Fibroblast of villous mesenchyme (primary cell): Measurements from ENCODE around the gene KLK6. TPM values are rescaled to one million over a fixed set of nuclear protein-coding genes. Genes with fewer than 3 reads are reported as not detected.

Experiments
- DNase-seq: peaks from one replicate; pipeline ENCODE4 v3.0.0-alpha.2; 2010; ENCODE audit warnings: low read depth
- H3K4me3 ChIP-seq: 2 replicates; pipeline ENCODE4 v1.5.1; 2011; ENCODE audit warnings: low read depth, mild to moderate bottlenecking, low read length
- total RNA-seq: library from RNA; depleted of rRNA; stranded (reverse); fragments of >200 nt; gene quantifications from 2 replicates; pipeline ENCODE4 v1.2.3, GENCODE V29; 2012
- TF ChIP-seq, protein P1 (sequence below): IDR thresholded peaks from 2 replicates; pipeline ENCODE4 v1.5.1; 2012; ENCODE audit warnings: low read depth, mild to moderate bottlenecking, low read length; ENCODE audit not compliant: insufficient read depth

Gene KLK6
- total RNA-seq = not detected in 2 replicates

DNA sequence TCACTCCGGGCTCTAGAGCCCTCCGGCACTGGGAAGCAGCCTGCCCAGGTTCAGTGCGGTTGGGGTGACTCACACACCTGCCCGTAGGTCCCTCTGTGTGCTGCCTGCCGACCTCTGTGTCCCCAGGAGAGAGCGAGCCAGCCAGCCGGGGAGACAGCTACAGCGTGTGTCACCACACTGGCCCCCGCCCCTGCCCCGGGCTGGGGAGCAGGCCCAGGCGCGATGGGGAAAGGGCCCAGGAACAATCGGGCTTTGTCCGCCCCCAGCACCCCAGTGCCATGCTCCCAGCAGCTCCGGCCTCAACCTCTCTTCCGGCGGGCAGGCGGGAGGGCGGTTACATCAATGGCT is at the start of gene KLK6:
Gene KLK6, minus strand, starts transcription at position 179 of the 348 bp plus-strand sequence. CDS start 1,487 bp downstream, outside the sequence.
- TF ChIP-seq, protein P1, sequence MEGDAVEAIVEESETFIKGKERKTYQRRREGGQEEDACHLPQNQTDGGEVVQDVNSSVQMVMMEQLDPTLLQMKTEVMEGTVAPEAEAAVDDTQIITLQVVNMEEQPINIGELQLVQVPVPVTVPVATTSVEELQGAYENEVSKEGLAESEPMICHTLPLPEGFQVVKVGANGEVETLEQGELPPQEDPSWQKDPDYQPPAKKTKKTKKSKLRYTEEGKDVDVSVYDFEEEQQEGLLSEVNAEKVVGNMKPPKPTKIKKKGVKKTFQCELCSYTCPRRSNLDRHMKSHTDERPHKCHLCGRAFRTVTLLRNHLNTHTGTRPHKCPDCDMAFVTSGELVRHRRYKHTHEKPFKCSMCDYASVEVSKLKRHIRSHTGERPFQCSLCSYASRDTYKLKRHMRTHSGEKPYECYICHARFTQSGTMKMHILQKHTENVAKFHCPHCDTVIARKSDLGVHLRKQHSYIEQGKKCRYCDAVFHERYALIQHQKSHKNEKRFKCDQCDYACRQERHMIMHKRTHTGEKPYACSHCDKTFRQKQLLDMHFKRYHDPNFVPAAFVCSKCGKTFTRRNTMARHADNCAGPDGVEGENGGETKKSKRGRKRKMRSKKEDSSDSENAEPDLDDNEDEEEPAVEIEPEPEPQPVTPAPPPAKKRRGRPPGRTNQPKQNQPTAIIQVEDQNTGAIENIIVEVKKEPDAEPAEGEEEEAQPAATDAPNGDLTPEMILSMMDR = no peak

DNA sequence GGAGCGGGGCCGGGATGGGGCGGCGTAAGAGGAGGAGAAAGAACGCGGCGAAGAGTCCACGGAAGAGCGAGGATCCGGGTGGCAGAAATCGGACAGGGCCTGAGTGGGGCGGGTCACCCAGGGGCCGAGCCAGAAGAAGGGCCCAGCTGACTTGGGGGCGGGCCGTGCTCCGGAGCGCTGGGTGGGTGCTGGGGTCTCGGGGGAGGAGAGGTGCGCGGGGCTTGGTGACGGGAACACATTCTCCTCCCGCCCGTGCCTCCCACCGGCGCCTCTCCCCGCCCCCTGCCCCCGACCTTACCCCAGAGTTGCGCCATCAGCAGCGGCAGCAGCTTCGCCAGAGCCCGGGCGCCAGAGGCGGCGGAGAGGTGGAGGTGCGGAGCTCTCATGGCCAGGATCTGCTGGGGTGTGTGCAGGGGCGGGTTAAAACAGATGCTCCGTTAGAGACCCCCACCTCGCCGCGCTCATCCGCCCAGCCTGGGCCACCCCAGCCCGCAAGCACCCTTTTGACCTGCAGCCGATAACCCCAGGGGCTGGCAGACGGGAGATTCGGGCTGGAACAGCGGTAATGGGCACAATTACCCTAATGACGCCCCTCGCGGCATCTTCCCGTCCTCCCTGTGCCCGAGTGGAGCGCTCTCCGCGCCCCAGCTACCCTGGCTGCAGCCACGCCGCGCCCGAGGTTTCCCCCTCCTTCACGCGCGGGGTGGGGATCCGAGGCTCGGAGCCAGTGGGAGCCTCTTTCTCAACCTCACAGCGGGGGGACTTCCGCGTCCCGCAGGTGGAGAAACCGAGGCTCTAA is 49.6 kb upstream of the KLK6 start:
- TF ChIP-seq, protein P1 = no peak
- no peak overlapping the region for H3K4me3 ChIP-seq
- no peak for DNase-seq

More for the DNA sequence above, at the start of gene KLK6:
- H3K4me3 ChIP-seq = no peak within 1 kb of the TSS
- DNase-seq = no peak

DNA sequence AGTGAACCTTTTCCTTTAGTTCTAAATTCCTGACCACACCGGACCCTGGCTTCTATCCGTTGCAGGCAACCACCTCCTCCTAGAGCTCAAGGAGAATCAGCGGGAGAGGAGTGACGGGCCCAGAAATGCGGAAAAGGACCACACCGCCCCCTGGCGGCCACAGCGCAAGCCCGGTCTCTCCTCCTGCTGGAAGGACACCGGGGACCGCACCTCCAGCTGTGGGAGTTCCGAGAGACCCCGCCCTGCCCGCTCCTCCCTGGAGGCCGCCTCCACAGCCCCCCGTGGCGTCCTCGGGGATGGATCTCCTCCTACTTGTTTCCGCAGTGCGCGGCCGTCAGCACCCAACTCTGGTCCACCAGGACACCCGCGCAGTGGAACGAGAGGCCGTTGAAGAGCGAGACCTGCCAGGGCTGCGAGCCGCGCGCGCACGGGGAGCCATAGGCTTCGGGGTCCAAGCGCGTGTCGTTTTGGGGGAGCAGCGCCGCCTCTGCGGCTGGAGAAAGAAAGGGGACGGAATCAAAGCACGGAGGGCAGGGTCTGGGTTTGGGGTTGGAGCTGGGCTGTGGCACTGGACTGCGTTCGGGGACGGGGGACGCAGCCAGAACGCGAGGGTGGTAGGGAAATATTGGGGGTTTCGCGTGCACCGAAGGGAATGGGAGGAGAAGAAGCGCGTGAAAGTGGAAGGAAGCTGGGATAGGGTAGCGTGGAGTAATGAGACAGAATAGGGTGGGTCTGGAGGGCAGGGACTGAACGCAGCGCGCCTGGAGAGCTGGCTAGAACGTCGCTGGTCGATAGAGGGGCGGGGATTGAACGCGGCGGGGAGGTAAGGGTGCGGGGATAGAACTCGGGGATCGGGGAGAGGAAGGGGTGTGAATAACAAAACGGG is 47.6 kb upstream of the KLK6 start:
- TF ChIP-seq, protein P1 = peak; percentile 42
- DNase-seq = peak; percentile 8
- H3K4me3 ChIP-seq = no peak overlapping the region

GRCh38 chr19:51015691-51016267 is 46.4 kb upstream of the KLK6 start:
- no peak overlapping the region for H3K4me3 ChIP-seq
- TF ChIP-seq, protein P1 = no peak
- no peak for DNase-seq

DNA sequence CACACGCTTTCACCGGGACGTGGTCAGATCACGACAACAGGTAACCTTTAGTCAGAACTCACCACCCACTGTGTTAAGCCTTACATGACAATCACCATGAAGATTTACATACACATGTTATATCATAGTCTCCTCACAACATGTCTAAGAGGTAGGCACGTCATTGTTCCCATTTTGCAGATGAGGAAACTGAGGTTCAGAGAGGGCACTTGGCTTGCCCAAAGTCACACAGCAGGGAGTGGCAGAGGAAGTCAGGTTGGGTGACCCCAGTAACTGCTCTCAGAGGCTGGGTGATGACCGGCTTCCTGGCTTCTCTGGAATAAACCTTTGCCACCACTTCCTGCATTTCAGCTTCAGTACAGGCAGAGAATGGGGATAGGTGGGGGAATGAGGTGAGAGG is 44.9 kb upstream of the KLK6 start:
- DNase-seq = no peak
- TF ChIP-seq, protein P1 = no peak
- no peak overlapping the region for H3K4me3 ChIP-seq

DNA sequence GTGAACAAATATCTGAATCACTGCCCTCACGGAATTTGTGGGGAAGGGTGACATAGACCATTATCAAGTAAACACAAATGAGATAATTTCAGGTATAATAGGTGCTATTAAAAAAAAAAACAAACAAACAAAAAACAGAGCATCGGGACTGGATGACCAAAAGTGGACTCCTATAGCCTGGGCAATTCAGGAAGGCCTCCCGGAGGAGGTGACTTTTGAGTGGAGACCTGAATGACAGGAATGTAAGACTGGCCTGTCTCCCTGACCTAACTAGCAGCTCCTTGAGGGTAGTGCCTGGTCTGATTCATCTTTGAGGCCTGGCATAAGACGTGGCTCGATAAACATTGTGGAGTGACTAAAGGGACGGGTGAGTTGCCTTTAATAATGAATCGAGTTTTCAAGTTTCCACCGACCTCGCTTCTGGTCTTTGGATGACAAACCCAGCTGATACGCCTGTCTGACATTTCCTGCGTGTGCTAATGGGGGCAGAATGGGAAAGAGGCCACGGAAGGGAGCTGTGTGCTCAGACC is 43.3 kb upstream of the KLK6 start:
- H3K4me3 ChIP-seq = no peak overlapping the region
- TF ChIP-seq, protein P1 = no peak
- no peak for DNase-seq
